Activated B cell treated with CpG ODN at 0.5 μM for 24 hours (primary cell): ENCODE measurements around the gene ADCYAP1. TPM values are rescaled to one million over a fixed set of nuclear protein-coding genes. Genes with fewer than 3 reads are reported as not detected.

Experiments
- ATAC-seq: fragments of 200-7000 bp; cut with Tn5 transposase; one replicate; pipeline ENCODE4 v1.10.0; 2021; ENCODE audit warnings: low read depth, mild to moderate bottlenecking, moderate library complexity
- CTCF ChIA-PET: fragments of 350-600 bp; sonication (Branson Sonifier 250); formaldehyde crosslinking; loops from one replicate; lab custom pipeline; 2021; ENCODE audit warnings: antibody characterized with exemption; lab: Charles Lee
- POLR2A ChIA-PET: fragments of 350-600 bp; sonication (Branson Sonifier 250); formaldehyde crosslinking; loops from one replicate; lab custom pipeline; 2021; ENCODE audit warnings: antibody characterized with exemption; lab: Charles Lee
- DNase-seq: peaks from one replicate; pipeline ENCODE4 v3.0.0; 2022
- H3K27ac Mint-ChIP-seq: one replicate; pipeline ENCODE4 v1.8.0; 2020; ENCODE audit warnings: mixed read lengths
- H3K27me3 Mint-ChIP-seq: one replicate; pipeline ENCODE4 v1.8.0; 2021; ENCODE audit warnings: mixed read lengths
- H3K36me3 Mint-ChIP-seq: one replicate; pipeline ENCODE4 v1.8.0; 2021; ENCODE audit warnings: low read depth, mixed read lengths
- H3K4me1 Mint-ChIP-seq: one replicate; pipeline ENCODE4 v1.8.0; 2021; ENCODE audit warnings: mixed read lengths
- H3K4me3 Mint-ChIP-seq: one replicate; pipeline ENCODE4 v1.8.0; 2020; ENCODE audit warnings: mild to moderate bottlenecking, mixed read lengths
- H3K9me3 Mint-ChIP-seq: one replicate; pipeline ENCODE4 v1.8.0; 2020; ENCODE audit warnings: mixed read lengths
- CTCF ChIP-seq: fragments of 200-600 bp; IDR thresholded peaks from one replicate; pipeline ENCODE4 v1.8.0; 2022; ENCODE audit warnings: antibody characterized with exemption, mild to moderate bottlenecking
- intact Hi-C: fragments of 100-400 bp; cut with micrococcal nuclease; formaldehyde crosslinking; loops from one replicate; pipeline ENCODE4 v1.15.1; 2024
- total RNA-seq: library from RNA; stranded (reverse); gene quantifications from 2 replicates; pipeline ENCODE4 v1.2.3, GENCODE V29; 2022

ADCYAP1 gene
- total RNA-seq, 1 donor from 2014 or later = not detected

GRCh38 chr18:905948-906415, 1.3 kb downstream of the ADCYAP1 start:
- ATAC-seq (no peak), DNase-seq (no peak)
- H3K27me3 Mint-ChIP-seq = peaks cover 64% of the 10 kb centered on the region
- no peak overlapping the region for H3K4me3 Mint-ChIP-seq
- H3K4me1 Mint-ChIP-seq = peaks cover 6% of the 10 kb centered on the region
- no peak overlapping the region for H3K27ac Mint-ChIP-seq
- intact Hi-C loops = no loop called here
- ChIA-PET CTCF (no interaction called here), POLR2A (no interaction called here)
- H3K9me3 Mint-ChIP-seq = peaks cover 2% of the 10 kb centered on the region
- H3K36me3 Mint-ChIP-seq = no peaks in the 10 kb centered on the region
- no peak for TF ChIP-seq CTCF

- POLR2A ChIA-PET = no interaction called here
- no peak for ATAC-seq
Measured at GRCh38 chr18:906416-907114, 1.9 kb downstream of the ADCYAP1 start.

GRCh38 chr18:907115-907884, 2.6 kb downstream of the ADCYAP1 start:
- POLR2A ChIA-PET = no interaction called here
- TF ChIP-seq CTCF = no peak
- H3K9me3 Mint-ChIP-seq = peaks cover 2% of the 10 kb centered on the region
- CTCF ChIA-PET = no interaction called here
- intact Hi-C loops = no loop called here
- ATAC-seq = no peak
- H3K36me3 Mint-ChIP-seq = no peaks in the 10 kb centered on the region
- no peak for DNase-seq
- H3K4me3 Mint-ChIP-seq = no peak overlapping the region
- H3K27ac Mint-ChIP-seq = no peak overlapping the region
- peaks cover 61% of the 10 kb centered on the region for H3K27me3 Mint-ChIP-seq
- peaks cover 6% of the 10 kb centered on the region for H3K4me1 Mint-ChIP-seq

More at GRCh38 chr18:906416-907114, 1.9 kb downstream of the ADCYAP1 start:
- no peak for TF ChIP-seq CTCF
- intact Hi-C loops = no loop called here
- Mint-ChIP-seq H3K36me3 (no peaks in the 10 kb centered on the region), H3K4me1 (peaks cover 6% of the 10 kb centered on the region), H3K27me3 (peaks cover 64% of the 10 kb centered on the region), H3K4me3 (no peak overlapping the region), H3K27ac (no peak overlapping the region), H3K9me3 (peaks cover 2% of the 10 kb centered on the region)
- CTCF ChIA-PET = no interaction called here
- DNase-seq = no peak

GRCh38 chr18:907885-908757, 3.5 kb downstream of the ADCYAP1 start:
- H3K4me3 Mint-ChIP-seq = no peak overlapping the region

More at GRCh38 chr18:907885-908757, 3.5 kb downstream of the ADCYAP1 start:
- POLR2A ChIA-PET = no interaction called here
- TF ChIP-seq CTCF = no peak
- intact Hi-C loops = no loop called here
- peaks cover 2% of the 10 kb centered on the region for H3K9me3 Mint-ChIP-seq
- CTCF ChIA-PET = no interaction called here
- H3K27me3 Mint-ChIP-seq = peaks cover 55% of the 10 kb centered on the region
- DNase-seq = no peak
- H3K27ac Mint-ChIP-seq = no peak overlapping the region
- no peak for ATAC-seq
- H3K36me3 Mint-ChIP-seq = no peaks in the 10 kb centered on the region
- peaks cover 6% of the 10 kb centered on the region for H3K4me1 Mint-ChIP-seq
